ENCODE measurements around the gene MAD1L1. TPM values are rescaled to one million over a fixed set of nuclear protein-coding genes. Genes with fewer than 3 reads are reported as not detected.
"Not testable (repeated sequence)": the region's sequence is repeated elsewhere in the genome, so short reads cannot be mapped to it uniquely, and the experiment has no call there.

Gene MAD1L1
- total and polyA plus RNA-seq, 5 donors from 2014 or later, result 225 to 380 (median 300) TPM

- not testable (repeated sequence) for DNase-seq; ATAC-seq (ENCODE audit: low read depth in 2 of 2); H3K27me3 Mint-ChIP-seq; H3K4me3 ChIP-seq (ENCODE audit: low read depth, low read length); H3K4me3 Mint-ChIP-seq; H3K27me3 ChIP-seq (ENCODE audit: control insufficient read depth, insufficient read depth, low read length); H3K36me3 ChIP-seq (ENCODE audit: control insufficient read depth, insufficient read depth, low read length); H3K27ac Mint-ChIP-seq; H3K27ac ChIP-seq (ENCODE audit: insufficient read depth, low read length, poor library complexity, severe bottlenecking); H3K4me1 ChIP-seq (ENCODE audit: control insufficient read depth, insufficient read depth, low read length, poor library complexity, severe bottlenecking); H3K9me3 ChIP-seq (ENCODE audit: control insufficient read depth in 2 of 2, low read length in 2 of 2)
- Mint-ChIP-seq H3K4me1 (peaks cover 0 to 22% (median 13%) of the 10 kb centered on the region in 4 donors), H3K36me3 (peaks cover 43% of the 10 kb centered on the region), H3K9me3 (peaks cover 0 to 15% (median 2%) of the 10 kb centered on the region in 7 donors)
Observed at GRCh38 chr7:1831933-1832535, 400.7 kb downstream of the MAD1L1 start.

DNA sequence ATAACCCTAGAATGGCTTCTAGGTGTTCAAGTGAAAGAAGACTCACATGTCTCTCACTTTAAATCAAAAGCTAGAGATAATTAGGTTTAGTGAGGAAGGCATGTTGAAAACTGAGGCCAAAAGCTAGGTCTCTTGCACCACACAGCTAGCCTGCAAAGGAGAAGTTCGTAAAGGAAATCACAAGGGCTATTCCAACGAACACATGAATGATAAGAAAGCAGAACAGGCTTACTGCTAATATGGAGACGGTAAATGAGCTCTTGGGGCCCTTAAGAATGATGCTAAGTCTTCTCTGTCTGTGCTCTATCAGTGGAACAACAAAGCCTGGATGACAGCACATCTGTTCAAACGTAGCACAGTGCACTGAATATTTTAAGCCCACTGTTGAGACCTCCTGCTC, 401.3 kb downstream of the MAD1L1 start:
- H3K27me3 Mint-ChIP-seq; H3K4me3 ChIP-seq (ENCODE audit: low read depth, low read length); H3K27ac ChIP-seq (ENCODE audit: insufficient read depth, low read length, poor library complexity, severe bottlenecking); H3K27ac Mint-ChIP-seq; H3K27me3 ChIP-seq (ENCODE audit: control insufficient read depth, insufficient read depth, low read length); H3K4me1 ChIP-seq (ENCODE audit: control insufficient read depth, insufficient read depth, low read length, poor library complexity, severe bottlenecking); H3K4me3 Mint-ChIP-seq; DNase-seq; H3K36me3 ChIP-seq (ENCODE audit: control insufficient read depth, insufficient read depth, low read length); H3K9me3 ChIP-seq (ENCODE audit: control insufficient read depth in 2 of 2, low read length in 2 of 2); ATAC-seq (ENCODE audit: low read depth in 2 of 2): not testable (repeated sequence)
- H3K9me3 Mint-ChIP-seq, result peaks cover 0 to 15% (median 2%) of the 10 kb centered on the region in 7 donors
- H3K4me1 Mint-ChIP-seq, result peaks cover 0 to 22% (median 13%) of the 10 kb centered on the region in 4 donors
- H3K36me3 Mint-ChIP-seq, result peaks cover 37% of the 10 kb centered on the region

DNA sequence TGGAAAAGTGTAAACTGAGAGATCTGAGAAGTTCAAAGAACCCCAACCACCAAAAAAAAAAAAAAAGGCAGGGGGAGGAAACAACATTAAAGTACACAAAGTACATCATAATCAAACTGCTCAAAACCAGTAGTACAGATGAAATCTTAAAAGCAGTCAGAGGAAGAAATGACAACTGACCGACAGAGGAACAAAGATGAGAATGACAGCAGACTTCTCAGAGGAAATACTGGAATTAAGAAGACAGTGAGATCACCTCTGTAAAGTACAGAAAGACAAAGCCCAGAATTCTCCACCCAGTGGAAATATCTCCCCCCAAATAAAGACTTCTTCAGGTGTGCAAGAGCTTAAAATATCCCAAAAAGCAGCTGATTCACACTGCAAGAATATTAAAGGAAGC, 403.1 kb downstream of the MAD1L1 start:
- not testable (repeated sequence) for H3K27me3 ChIP-seq (ENCODE audit: control insufficient read depth, insufficient read depth, low read length); H3K9me3 ChIP-seq (ENCODE audit: control insufficient read depth in 2 of 2, low read length in 2 of 2); H3K4me1 ChIP-seq (ENCODE audit: control insufficient read depth, insufficient read depth, low read length, poor library complexity, severe bottlenecking); ATAC-seq (ENCODE audit: low read depth in 2 of 2); H3K27me3 Mint-ChIP-seq; DNase-seq; H3K4me3 ChIP-seq (ENCODE audit: low read depth, low read length); H3K27ac Mint-ChIP-seq; H3K36me3 ChIP-seq (ENCODE audit: control insufficient read depth, insufficient read depth, low read length); H3K27ac ChIP-seq (ENCODE audit: insufficient read depth, low read length, poor library complexity, severe bottlenecking)
- peak overlapping the region in 1 of 4 donors; percentile 28 for H3K4me3 Mint-ChIP-seq
- peaks cover 0 to 10% (median 0%) of the 10 kb centered on the region in 7 donors for H3K9me3 Mint-ChIP-seq
- H3K36me3 Mint-ChIP-seq, result peaks cover 29% of the 10 kb centered on the region
- peaks cover 0 to 30% (median 15%) of the 10 kb centered on the region in 4 donors for H3K4me1 Mint-ChIP-seq

DNA sequence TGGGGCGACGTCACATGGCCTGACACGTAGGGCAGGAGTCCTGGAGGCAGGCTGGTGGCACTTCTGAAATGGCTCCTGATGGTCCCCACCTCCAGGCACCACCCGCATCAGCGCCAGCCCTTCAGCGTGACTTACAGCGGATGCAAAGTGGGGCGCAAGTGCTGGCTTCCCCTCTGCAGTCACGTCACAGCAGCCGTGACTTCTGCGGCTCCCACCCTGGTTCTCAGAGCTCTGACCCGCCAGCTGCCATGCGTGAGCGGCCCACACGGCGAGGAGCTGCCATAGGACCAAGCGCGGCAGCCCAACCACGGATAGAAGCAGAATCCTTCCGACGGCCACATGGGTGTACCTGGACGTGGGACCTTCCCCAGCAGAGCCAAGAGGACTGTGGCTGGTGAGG, 403.6 kb downstream of the MAD1L1 start:
- no peak overlapping the region for H3K4me3 ChIP-seq (ENCODE audit: low read depth, low read length)
- Mint-ChIP-seq H3K36me3 (peaks cover 27% of the 10 kb centered on the region), H3K27me3 (no peaks in the 10 kb centered on the region), H3K9me3 (peaks cover 0 to 9% (median 0%) of the 10 kb centered on the region in 7 donors), H3K4me1 (peaks cover 0 to 34% (median 16%) of the 10 kb centered on the region in 4 donors), H3K27ac (no peak overlapping the region), H3K4me3 (no peak overlapping the region)
- H3K9me3 ChIP-seq (ENCODE audit: control insufficient read depth in 2 of 2, low read length in 2 of 2), result no peaks in the 10 kb centered on the region
- DNase-seq (no peak), ATAC-seq (ENCODE audit: low read depth in 2 of 2) (no peak)
- H3K27me3 ChIP-seq (ENCODE audit: control insufficient read depth, insufficient read depth, low read length), result no peaks in the 10 kb centered on the region
- peaks cover 8% of the 10 kb centered on the region for H3K4me1 ChIP-seq (ENCODE audit: control insufficient read depth, insufficient read depth, low read length, poor library complexity, severe bottlenecking)
- H3K36me3 ChIP-seq (ENCODE audit: control insufficient read depth, insufficient read depth, low read length), result no peaks in the 10 kb centered on the region
- no peak overlapping the region for H3K27ac ChIP-seq (ENCODE audit: insufficient read depth, low read length, poor library complexity, severe bottlenecking)

DNA sequence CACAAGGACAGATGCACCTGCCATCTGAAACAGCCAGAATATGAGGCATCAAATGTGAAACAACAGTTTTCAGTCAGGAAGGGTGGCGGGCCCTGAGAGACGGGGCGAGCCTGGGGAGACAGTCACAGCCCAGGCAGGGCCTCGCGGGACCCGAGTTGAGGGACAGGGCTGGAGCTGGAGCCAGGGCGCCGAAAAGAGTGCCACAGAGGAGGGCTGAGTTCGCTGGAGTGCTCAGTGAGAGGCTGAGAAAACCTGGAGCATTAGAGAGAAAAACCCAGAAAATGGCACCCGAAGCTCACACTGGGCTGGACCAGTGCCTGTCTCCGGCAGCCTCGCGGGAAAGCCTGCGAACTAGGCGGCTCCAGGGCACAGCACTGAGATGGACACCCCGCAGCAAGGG, 404.6 kb downstream of the MAD1L1 start:
- H3K27ac Mint-ChIP-seq; H3K27me3 ChIP-seq (ENCODE audit: control insufficient read depth, insufficient read depth, low read length); H3K27ac ChIP-seq (ENCODE audit: insufficient read depth, low read length, poor library complexity, severe bottlenecking); ATAC-seq (ENCODE audit: low read depth in 2 of 2); DNase-seq; H3K36me3 ChIP-seq (ENCODE audit: control insufficient read depth, insufficient read depth, low read length); H3K4me3 ChIP-seq (ENCODE audit: low read depth, low read length); H3K4me3 Mint-ChIP-seq; H3K4me1 ChIP-seq (ENCODE audit: control insufficient read depth, insufficient read depth, low read length, poor library complexity, severe bottlenecking); H3K9me3 ChIP-seq (ENCODE audit: control insufficient read depth in 2 of 2, low read length in 2 of 2); H3K27me3 Mint-ChIP-seq; H3K9me3 Mint-ChIP-seq: not testable (repeated sequence)
- H3K36me3 Mint-ChIP-seq, result peaks cover 21% of the 10 kb centered on the region
- peaks cover under 1 to 39% (median 19%) of the 10 kb centered on the region in 4 donors for H3K4me1 Mint-ChIP-seq

- not testable (repeated sequence) for H3K36me3 ChIP-seq (ENCODE audit: control insufficient read depth, insufficient read depth, low read length); H3K4me3 Mint-ChIP-seq; H3K27ac Mint-ChIP-seq; H3K27me3 Mint-ChIP-seq; H3K27me3 ChIP-seq (ENCODE audit: control insufficient read depth, insufficient read depth, low read length); H3K27ac ChIP-seq (ENCODE audit: insufficient read depth, low read length, poor library complexity, severe bottlenecking); H3K4me1 ChIP-seq (ENCODE audit: control insufficient read depth, insufficient read depth, low read length, poor library complexity, severe bottlenecking); H3K4me3 ChIP-seq (ENCODE audit: low read depth, low read length); H3K9me3 ChIP-seq (ENCODE audit: control insufficient read depth in 2 of 2, low read length in 2 of 2); DNase-seq; H3K9me3 Mint-ChIP-seq; ATAC-seq (ENCODE audit: low read depth in 2 of 2)
- H3K4me1 Mint-ChIP-seq, result peaks cover 6 to 45% (median 23%) of the 10 kb centered on the region in 4 donors
- H3K36me3 Mint-ChIP-seq, result peaks cover 21% of the 10 kb centered on the region
Observed at GRCh38 chr7:1827521-1827981, 405.2 kb downstream of the MAD1L1 start.

- H3K4me1 ChIP-seq (ENCODE audit: control insufficient read depth, insufficient read depth, low read length, poor library complexity, severe bottlenecking); H3K27ac ChIP-seq (ENCODE audit: insufficient read depth, low read length, poor library complexity, severe bottlenecking); H3K4me3 Mint-ChIP-seq; H3K27ac Mint-ChIP-seq; ATAC-seq (ENCODE audit: low read depth in 2 of 2); H3K36me3 ChIP-seq (ENCODE audit: control insufficient read depth, insufficient read depth, low read length); H3K27me3 ChIP-seq (ENCODE audit: control insufficient read depth, insufficient read depth, low read length); DNase-seq; H3K27me3 Mint-ChIP-seq; H3K9me3 ChIP-seq (ENCODE audit: control insufficient read depth in 2 of 2, low read length in 2 of 2); H3K9me3 Mint-ChIP-seq; H3K4me3 ChIP-seq (ENCODE audit: low read depth, low read length): not testable (repeated sequence)
- H3K4me1 Mint-ChIP-seq, result peaks cover 6 to 46% (median 24%) of the 10 kb centered on the region in 4 donors
- peaks cover 19% of the 10 kb centered on the region for H3K36me3 Mint-ChIP-seq
Observed at GRCh38 chr7:1826931-1827330, 405.8 kb downstream of the MAD1L1 start.
